ENCODE data around the gene CROCC.

GRCh38 chr1:17021896-17022295 is 100.2 kb downstream of the CROCC start:
- TF ChIP-seq POLR2A (IDR thresholded peaks at IDR 0.05), result no peak
- no peak for TF ChIP-seq CTCF (IDR thresholded peaks at IDR 0.05)

Data from uterus (tissue), 2 donors.